Measurements from ENCODE around the gene PLEKHM3. TPM values are rescaled to one million over a fixed set of nuclear protein-coding genes. Genes with fewer than 3 reads are reported as not detected.
A peak's percentile ranks its signal among the peaks of the same experiment; 100 is the strongest.

Gene PLEKHM3
- total and polyA plus RNA-seq, 2 donors (not counting 3 experiments of a cell fraction or from before 2014, with no cell fraction given): 3.1 to 9.1 TPM

- POLR2A ChIA-PET: no interaction called here
- H3K4me1 ChIP-seq (ENCODE audit: control insufficient read depth, extremely low read depth, insufficient read depth, low read length): peaks cover 6% of the 10 kb centered on the region
- H3K9ac ChIP-seq (replicated peaks; ENCODE audit: extremely low read depth, insufficient read depth, low read length): no peak overlapping the region
- no peak overlapping the region for H3K4me3 ChIP-seq (replicated peaks in 1 of 3; ENCODE audit: insufficient read depth in 1 of 3, low read depth in 1 of 3, low read length in 3 of 3)
- H3K9me3 ChIP-seq (replicated peaks; ENCODE audit: control insufficient read depth, insufficient read depth, low read length): no peaks in the 10 kb centered on the region
- H2AFZ ChIP-seq (ENCODE audit: low read depth, low read length): no peak overlapping the region
- DNase-seq (ENCODE audit: low read depth, low spot score) (no peak), FAIRE-seq (peak; percentile 48)
- H3K9me1 ChIP-seq (replicated peaks; ENCODE audit: control insufficient read depth, extremely low read depth, insufficient read depth, low read length): no peaks in the 10 kb centered on the region
- H3K27ac ChIP-seq (ENCODE audit: insufficient read depth, low read depth, low read length): no peak overlapping the region
- H3K36me3 ChIP-seq (ENCODE audit: control insufficient read depth in 2 of 2, extremely low read depth in 1 of 2, insufficient read depth in 2 of 2, low read length in 2 of 2): no peaks in the 10 kb centered on the region
- no peak for TF ChIP-seq POLR2A (IDR thresholded peaks at IDR 0.05; ENCODE audit: low read depth, low read length)
- TF ChIP-seq MAX (IDR thresholded peaks at IDR 0.05; ENCODE audit: insufficient read depth, insufficient read length): no peak
- TF ChIP-seq GATA2 (IDR thresholded peaks at IDR 0.05; ENCODE audit: insufficient read depth, insufficient read length, low read depth, low read length): no peak
- TF ChIP-seq MYC (IDR thresholded peaks at IDR 0.05; ENCODE audit: low read depth, low read length): no peak
- no peak for TF ChIP-seq FOS (IDR thresholded peaks at IDR 0.05; ENCODE audit: borderline replicate concordance, insufficient read depth, low read length)
- no peak for TF ChIP-seq POLR2AphosphoS5 (IDR thresholded peaks at IDR 0.05; ENCODE audit: insufficient read depth, low read depth, low read length)
- no peak for TF ChIP-seq JUN (IDR thresholded peaks at IDR 0.05; ENCODE audit: borderline replicate concordance, insufficient read depth, insufficient read length, low read depth)
- no peak for TF ChIP-seq CTCF (IDR thresholded peaks at IDR 0.05; ENCODE audit: extremely low read depth in 1 of 2, insufficient read depth in 1 of 2, low read depth in 1 of 2, low read length in 2 of 2)
- no peak for TF ChIP-seq EZH2 (IDR thresholded peaks at IDR 0.05; ENCODE audit: borderline replicate concordance, low read depth, low read length, severe bottlenecking)
- intact Hi-C loops (cut with micrococcal nuclease): no loop called here
- no TSS peak for BruUV-seq (replicated peaks)
- dilution Hi-C loops (cut with MboI; ENCODE audit: extremely low pct_ligation_motif_present, low sequenced_read_pairs): no loop called here
- H3K4me2 ChIP-seq (ENCODE audit: insufficient read depth, low read length): no peak overlapping the region
- H4K20me1 ChIP-seq (replicated peaks; ENCODE audit: control insufficient read depth, extremely low read depth, insufficient read depth, low read length): no peaks in the 10 kb centered on the region
- H3K79me2 ChIP-seq (ENCODE audit: control insufficient read depth, insufficient read depth, low read length): no peaks in the 10 kb centered on the region
- no peaks in the 10 kb centered on the region for H3K27me3 ChIP-seq (ENCODE audit: control insufficient read depth in 2 of 2, insufficient read depth in 2 of 2, low read length in 2 of 2)
- CTCF ChIA-PET: no interaction called here
Measured at GRCh38 chr2:207892716-207893402, 132.5 kb downstream of the PLEKHM3 start.
